Measurements from ENCODE around the gene ADGRB2. TPM values are rescaled to one million over a fixed set of nuclear protein-coding genes. Genes with fewer than 3 reads are reported as not detected.

Gene ADGRB2
- total RNA-seq, 1 donor, result 5.8 TPM

- peaks cover 35% of the 10 kb centered on the region for H4K20me1 ChIP-seq (ENCODE audit: insufficient read depth, low read length)
- H3K4me2 ChIP-seq (ENCODE audit: insufficient read depth, low read length), result peak overlapping the region; percentile 91
- H3K79me2 ChIP-seq (ENCODE audit: insufficient read depth, low read length), result peaks cover 57% of the 10 kb centered on the region
- peak overlapping the region; percentile 97 for H3K4me3 ChIP-seq (ENCODE audit: insufficient read depth, low read length)
- H3K4me1 ChIP-seq (ENCODE audit: insufficient read depth, low read length), result peaks cover 36% of the 10 kb centered on the region
- H3K27me3 ChIP-seq (ENCODE audit: insufficient read depth, low read length), result no peaks in the 10 kb centered on the region
- no peak overlapping the region for H2AFZ ChIP-seq (ENCODE audit: low read length)
- peaks cover 49% of the 10 kb centered on the region for H3K36me3 ChIP-seq (ENCODE audit: insufficient read depth, low read length)
- TF ChIP-seq CTCF (IDR thresholded peaks at IDR 0.05; ENCODE audit: extremely low read depth, low read depth, low read length), result no peak
- peak overlapping the region; percentile 91 for H3K27ac ChIP-seq (ENCODE audit: low read depth, low read length)
- H3K9me3 ChIP-seq (ENCODE audit: low read depth, low read length), result no peaks in the 10 kb centered on the region
- peak; percentile 37 for DNase-seq (ENCODE audit: insufficient read length, low spot score, missing footprints)
Observed at GRCh38 chr1:31796707-31797106, 32.6 kb upstream of the ADGRB2 start.

GRCh38 chr1:31795801-31796621, 31.9 kb upstream of the ADGRB2 start:
- H3K27ac ChIP-seq (ENCODE audit: low read depth, low read length), result peak overlapping the region; percentile 44
- H4K20me1 ChIP-seq (ENCODE audit: insufficient read depth, low read length), result peaks cover 38% of the 10 kb centered on the region
- H3K4me2 ChIP-seq (ENCODE audit: insufficient read depth, low read length), result peak overlapping the region; percentile 91
- peaks cover 57% of the 10 kb centered on the region for H3K79me2 ChIP-seq (ENCODE audit: insufficient read depth, low read length)
- H2AFZ ChIP-seq (ENCODE audit: low read length), result no peak overlapping the region
- no peaks in the 10 kb centered on the region for H3K9me3 ChIP-seq (ENCODE audit: low read depth, low read length)
- peak overlapping the region; percentile 97 for H3K4me3 ChIP-seq (ENCODE audit: insufficient read depth, low read length)
- no peaks in the 10 kb centered on the region for H3K27me3 ChIP-seq (ENCODE audit: insufficient read depth, low read length)
- DNase-seq (ENCODE audit: insufficient read length, low spot score, missing footprints), result peak; percentile 92
- peaks cover 40% of the 10 kb centered on the region for H3K4me1 ChIP-seq (ENCODE audit: insufficient read depth, low read length)
- H3K36me3 ChIP-seq (ENCODE audit: insufficient read depth, low read length), result peaks cover 56% of the 10 kb centered on the region
- peak; percentile 13 for TF ChIP-seq CTCF (IDR thresholded peaks at IDR 0.05; ENCODE audit: extremely low read depth, low read depth, low read length)

GRCh38 chr1:31795096-31795675, 31.0 kb upstream of the ADGRB2 start:
- peak overlapping the region; percentile 97 for H3K4me3 ChIP-seq (ENCODE audit: insufficient read depth, low read length)
- peak; percentile 66 for DNase-seq (ENCODE audit: insufficient read length, low spot score, missing footprints)
- H3K27me3 ChIP-seq (ENCODE audit: insufficient read depth, low read length), result no peaks in the 10 kb centered on the region
- H3K27ac ChIP-seq (ENCODE audit: low read depth, low read length), result peak overlapping the region; percentile 44
- no peak overlapping the region for H2AFZ ChIP-seq (ENCODE audit: low read length)
- H3K36me3 ChIP-seq (ENCODE audit: insufficient read depth, low read length), result peaks cover 61% of the 10 kb centered on the region
- H3K9me3 ChIP-seq (ENCODE audit: low read depth, low read length), result no peaks in the 10 kb centered on the region
- no peak for TF ChIP-seq CTCF (IDR thresholded peaks at IDR 0.05; ENCODE audit: extremely low read depth, low read depth, low read length)
- H3K4me1 ChIP-seq (ENCODE audit: insufficient read depth, low read length), result peaks cover 48% of the 10 kb centered on the region
- peak overlapping the region; percentile 91 for H3K4me2 ChIP-seq (ENCODE audit: insufficient read depth, low read length)
- H3K79me2 ChIP-seq (ENCODE audit: insufficient read depth, low read length), result peaks cover 57% of the 10 kb centered on the region
- peaks cover 42% of the 10 kb centered on the region for H4K20me1 ChIP-seq (ENCODE audit: insufficient read depth, low read length)

Measured in osteoblast (primary cell).